HG03196 (cell line): Measurements from ENCODE around the gene DNAJC4.

Experiments used
- ATAC-seq: cut with Tn5 transposase; IDR thresholded peaks from one replicate; pipeline ENCODE4 v1.9.1; 2021; ENCODE audit not compliant: unreplicated experiment

DNAJC4 gene

DNA sequence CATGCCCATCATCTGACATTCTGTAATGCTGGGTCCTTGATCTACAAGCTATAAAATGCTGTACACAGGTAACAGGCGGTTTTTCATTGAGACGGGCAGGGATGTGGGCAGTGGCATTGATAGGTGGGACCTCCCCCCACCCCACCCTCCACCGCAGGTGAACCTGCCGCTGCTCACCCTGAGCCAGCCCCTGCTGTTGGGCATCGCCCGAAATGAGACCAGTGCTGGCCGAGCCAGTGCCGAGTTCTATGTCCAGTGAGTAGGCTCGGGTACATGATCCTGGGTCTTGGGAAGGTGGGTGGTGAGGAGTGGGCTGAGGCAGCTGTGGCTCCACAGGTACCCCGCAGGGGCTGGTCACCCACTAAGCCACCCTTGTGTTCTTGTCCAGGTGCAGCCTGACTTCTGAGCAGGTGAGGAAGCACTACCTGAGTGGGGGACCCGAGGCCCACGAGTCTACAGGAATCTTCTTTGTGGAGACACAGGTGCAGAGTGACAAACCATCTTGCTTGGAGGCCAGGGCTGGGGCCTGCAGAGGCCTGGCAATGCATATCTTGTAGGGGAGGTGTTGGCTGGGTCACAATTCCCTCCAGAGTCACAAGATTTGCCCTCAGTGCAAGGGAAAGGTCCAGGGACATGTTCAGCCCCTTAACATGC, 1.1 kb upstream of the DNAJC4 start:
- ATAC-seq = no peak

DNA sequence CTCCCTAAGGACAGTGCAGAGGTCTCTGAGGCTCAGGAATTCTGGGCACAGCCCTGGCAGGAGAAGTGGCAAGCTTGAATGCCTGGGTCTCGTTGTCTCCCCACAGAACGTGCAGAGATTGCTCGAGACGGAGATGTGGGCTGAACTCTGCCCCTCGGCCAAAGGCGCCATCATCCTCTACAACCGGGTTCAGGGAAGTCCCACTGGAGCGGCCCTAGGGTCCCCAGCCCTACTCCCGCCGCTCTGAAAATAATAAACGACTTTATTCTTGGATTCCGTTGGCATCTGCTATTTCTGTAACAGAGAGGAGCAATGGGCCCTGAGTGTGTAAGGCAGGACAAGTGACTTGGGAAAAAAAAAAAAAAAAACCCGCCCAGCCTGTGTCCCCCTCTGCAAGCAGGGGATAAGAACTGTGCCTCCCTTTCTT, 591 bp upstream of the DNAJC4 start:
- ATAC-seq = no peak

DNA sequence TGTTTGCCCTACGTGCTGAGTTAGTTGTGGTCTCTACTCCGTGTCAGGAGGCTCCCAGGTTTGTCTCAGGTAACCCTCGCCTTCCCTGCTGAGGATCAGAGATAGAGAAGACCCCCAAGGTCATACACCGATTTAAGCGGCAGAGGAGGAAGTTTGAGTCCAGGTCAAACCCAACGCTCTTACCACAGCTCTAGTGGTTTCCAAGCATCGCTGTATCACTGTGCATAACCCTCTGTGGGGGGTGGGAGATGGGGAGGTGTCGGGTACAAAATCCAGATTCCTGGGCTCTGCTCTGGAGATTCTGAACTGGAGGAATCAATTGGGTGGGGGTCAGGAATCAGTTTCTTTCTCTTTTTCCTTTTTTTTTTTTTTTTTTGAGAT, 627 bp downstream of the DNAJC4 start:
- no peak for ATAC-seq

DNA sequence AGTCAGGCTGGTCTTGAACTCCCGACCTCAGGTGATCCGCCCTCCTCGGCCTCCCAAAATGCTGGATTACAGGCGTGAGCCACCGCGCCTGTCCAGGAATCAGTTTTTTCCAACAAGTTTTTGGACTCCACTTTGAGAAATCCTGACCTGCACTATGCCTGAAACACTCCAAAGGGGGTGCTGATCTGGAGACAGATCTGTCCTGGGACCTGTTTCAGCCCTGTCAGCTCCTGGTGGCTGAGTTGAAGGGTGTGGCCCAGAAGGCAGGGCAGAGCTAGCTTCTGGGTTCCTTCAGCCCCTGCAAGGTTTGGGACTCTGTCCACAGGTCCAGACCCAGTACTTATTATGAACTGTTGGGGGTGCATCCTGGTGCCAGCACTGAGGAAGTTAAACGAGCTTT, 1.2 kb downstream of the DNAJC4 start:
- ATAC-seq = no peak

DNA sequence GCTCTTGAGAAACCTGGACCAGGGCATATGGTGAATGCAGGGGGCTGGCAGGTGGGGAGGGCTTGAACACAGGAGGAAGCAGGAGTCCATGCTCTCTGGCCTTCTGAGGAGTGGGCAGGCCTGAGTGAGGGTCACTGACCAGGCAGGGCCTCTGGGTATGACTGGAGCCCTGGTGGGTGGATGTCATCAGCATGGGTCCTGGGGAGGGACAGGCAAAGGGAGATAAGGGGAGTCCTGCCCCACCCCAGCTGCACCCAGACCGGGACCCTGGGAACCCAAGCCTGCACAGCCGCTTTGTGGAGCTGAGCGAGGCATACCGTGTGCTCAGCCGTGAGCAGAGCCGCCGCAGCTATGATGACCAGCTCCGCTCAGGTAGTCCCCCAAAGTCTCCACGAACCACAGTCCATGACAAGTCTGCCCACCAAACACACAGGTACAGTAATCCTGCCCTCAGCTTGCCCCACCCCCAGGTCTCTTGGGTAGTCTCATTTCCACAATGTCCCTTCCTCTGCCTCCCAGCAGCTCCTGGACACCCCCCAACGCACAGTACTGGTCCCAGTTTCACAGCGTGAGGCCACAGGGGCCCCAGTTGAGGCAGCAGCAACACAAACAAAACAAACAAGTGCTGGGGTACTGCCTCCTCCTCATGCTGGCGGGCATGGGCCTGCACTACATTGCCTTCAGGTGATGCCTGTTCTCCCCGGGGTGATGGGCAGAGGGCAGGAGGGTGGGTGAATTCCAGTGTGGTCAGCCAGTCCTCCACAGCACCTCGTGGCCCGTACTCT, 2.0 kb downstream of the DNAJC4 start:
- no peak for ATAC-seq

DNA sequence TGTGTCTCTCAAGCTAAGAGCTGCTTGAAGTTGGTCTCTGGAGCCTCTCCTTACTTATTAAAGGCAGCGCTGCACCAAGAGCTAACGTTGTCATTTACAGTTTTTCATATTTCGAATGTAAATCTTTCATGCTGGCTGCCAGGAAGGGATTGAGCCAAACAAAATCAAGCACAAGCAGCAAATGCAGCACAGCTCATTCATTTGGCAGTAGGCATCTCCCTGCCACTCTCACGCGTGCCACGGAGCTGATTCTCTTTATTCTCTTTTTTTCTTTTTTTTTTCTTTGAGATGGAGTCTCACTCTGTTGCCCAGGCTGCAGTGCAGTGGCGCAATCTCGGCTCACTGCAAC, 2.6 kb downstream of the DNAJC4 start:
- ATAC-seq = no peak

DNA sequence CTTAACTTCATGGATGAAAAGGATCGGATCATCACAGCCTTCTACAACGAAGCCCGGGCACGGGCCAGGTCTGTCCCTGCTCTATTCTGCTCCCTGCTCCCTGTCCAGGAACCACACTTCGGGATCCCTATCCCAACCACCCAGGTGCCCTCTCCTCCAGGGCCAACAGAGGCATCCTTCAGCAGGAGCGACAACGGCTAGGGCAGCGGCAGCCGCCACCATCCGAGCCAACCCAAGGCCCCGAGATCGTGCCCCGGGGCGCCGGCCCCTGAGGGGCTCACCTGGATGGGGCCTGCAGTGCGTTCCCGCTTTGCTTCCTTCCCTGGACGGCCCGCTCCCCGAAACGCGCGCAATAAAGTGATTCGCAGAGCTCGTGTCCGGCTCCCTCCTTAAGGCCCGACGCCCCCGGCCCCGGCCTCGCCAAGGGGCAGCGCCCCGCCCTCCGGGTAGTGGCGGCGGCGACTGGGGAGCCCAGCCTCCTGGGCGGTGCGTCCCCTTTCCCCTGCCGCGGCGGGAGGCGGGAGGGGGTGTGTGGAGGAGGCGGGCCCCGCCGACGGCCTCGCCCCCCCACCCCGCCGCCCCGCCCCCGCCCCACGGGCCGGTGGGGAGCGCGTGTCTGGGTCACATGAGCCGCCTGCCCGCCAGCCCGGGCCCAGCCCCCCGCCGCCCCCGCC, 3.7 kb downstream of the DNAJC4 start, which contains the start of gene VEGFB:
VEGFB (plus strand) TSS at position 672 of the 674 bp plus-strand sequence. CDS start 250 bp downstream, outside the sequence.
- no peak for ATAC-seq

DNA sequence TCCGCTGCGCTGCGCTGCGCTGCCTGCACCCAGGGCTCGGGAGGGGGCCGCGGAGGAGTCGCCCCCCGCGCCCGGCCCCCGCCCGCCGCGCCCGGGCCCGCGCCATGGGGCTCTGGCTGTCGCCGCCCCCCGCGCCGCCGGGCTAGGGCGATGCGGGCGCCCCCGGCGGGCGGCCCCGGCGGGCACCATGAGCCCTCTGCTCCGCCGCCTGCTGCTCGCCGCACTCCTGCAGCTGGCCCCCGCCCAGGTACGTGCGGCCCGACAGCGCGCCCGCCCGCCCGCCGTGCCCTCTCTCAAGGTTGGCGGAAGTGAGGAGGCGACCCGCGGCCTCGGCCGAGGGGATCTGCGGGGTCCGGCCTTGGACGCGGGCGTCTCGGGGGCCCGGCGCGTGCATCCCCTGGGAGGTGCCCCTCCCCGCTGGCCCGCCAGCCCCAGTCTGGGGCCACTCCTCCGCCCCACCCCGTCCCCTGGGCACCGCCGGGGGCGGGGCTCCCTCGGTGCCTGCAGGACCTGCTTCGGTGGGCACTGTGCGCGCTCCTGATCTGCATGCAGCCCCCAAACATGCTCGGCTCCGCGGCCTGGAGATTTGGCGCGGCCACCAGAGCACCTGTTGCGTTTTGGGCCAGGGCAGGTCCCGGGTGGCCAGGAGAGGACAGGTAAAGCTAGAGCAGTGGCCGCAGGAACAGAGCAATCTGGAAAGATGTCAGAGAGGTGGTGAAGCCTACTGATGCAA, 4.5 kb downstream of the DNAJC4 start:
- no peak for ATAC-seq

DNA sequence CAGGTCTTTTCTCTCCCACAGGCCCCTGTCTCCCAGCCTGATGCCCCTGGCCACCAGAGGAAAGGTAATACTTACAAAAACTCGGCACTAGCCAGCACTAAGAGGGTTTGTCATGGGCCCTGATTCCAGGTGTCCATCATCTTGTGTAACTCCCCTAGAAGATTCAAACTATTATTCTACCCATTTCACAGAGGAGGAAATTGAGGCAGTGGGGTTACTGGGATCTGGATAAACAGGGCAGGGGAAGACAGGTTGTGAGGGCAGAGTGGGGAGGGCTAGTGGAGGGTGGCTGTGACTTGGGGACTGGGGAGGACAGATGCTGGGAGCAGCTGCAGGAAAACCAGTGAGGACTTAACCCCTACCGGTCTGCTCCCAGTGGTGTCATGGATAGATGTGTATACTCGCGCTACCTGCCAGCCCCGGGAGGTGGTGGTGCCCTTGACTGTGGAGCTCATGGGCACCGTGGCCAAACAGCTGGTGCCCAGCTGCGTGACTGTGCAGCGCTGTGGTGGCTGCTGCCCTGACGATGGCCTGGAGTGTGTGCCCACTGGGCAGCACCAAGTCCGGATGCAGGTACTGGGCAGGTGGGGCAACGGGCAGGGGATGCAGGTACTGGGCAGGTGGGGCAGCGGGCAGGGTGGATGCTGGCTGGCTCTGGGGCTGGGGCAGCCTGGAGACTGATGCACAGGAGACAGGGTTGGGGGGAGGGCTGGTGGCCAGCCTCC, 5.3 kb downstream of the DNAJC4 start:
- no peak for ATAC-seq

DNA sequence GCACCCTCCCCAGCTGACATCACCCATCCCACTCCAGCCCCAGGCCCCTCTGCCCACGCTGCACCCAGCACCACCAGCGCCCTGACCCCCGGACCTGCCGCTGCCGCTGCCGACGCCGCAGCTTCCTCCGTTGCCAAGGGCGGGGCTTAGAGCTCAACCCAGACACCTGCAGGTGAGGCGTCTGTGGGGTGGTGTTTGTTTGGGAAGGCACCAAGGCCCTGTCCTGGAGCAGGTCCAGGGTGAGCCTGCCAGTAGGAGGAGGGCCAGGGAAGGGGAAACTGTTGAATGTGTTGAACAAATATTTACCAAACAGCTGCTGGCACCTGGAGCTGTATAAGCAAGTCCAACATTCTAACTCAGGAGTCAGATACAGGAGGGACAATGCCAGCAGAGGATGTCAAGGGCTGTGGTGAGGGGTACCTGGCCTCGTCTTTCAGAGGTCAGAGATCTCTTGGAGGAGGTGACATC, 7.2 kb downstream of the DNAJC4 start:
- no peak for ATAC-seq

DNA sequence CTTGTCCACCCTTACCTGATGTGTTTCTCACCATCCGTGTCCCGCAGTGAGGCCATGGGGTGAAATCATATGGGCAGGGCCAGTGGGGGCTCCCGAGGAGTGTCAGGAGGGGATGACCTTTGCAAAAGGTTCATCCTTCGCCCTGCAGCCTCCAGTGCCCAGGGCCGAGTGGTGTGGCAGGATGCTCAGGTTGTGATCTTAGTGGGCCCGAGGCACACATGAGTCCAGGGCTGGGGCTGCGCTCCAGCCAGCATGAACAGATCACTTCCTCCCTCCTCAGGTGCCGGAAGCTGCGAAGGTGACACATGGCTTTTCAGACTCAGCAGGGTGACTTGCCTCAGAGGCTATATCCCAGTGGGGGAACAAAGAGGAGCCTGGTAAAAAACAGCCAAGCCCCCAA, 7.7 kb downstream of the DNAJC4 start:
- no peak for ATAC-seq

DNA sequence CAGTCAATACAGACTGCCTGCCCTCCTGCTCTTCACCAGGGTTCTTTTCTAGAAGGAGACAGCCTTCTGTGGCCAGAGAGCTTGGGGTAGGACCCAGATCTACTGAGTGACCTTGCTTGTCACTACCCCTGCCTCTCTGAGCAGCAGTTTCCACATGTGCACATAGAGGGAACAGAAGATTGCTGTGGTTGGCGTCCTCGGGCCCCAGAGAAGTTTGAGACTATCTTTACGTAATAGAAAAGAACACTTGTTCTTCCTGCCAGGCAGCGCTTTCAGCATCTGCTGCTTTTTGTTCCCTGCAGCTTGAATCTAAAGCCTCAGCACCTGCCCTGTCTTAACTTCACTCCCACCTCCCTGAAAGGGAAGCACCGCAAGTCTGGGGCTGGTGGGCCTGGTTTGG, 8.7 kb downstream of the DNAJC4 start:
- no peak for ATAC-seq

DNA sequence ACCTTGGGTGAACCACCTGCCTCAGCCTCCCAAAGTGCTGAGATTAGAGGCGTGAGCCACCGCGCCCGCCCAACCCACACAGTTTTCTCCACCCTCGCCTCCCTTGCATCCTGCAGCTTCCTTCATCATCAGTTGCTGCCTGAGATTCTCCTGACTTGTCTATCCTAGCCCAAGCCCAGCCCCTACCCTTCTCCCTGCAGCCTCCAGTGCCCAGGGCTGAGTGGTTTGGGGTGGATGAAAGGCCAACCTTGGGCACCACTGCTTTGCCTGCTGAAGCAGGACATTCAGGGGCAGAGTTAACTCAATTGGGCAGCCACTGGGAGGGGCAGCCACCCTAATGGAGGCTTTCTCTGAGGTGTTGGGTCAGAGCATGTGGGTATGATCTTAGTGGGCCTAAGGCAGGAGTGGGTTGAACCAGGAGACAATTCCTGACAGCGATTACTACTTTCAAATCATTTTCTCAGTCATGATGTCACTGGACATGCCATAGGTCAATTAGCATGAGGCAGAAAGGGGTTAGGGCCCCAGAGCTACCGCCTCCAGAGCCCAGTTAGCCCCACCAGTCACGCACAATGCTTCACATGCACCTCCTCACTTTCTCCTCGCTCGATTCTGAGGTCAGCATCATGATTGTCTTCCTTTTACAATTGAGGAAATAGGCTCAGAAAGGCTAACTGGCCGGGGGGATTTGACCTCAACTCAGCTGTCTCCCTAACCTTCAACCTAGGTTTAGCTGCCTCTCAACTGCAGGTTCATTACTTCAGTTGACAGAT, 9.5 kb downstream of the DNAJC4 start:
- no peak for ATAC-seq

DNA sequence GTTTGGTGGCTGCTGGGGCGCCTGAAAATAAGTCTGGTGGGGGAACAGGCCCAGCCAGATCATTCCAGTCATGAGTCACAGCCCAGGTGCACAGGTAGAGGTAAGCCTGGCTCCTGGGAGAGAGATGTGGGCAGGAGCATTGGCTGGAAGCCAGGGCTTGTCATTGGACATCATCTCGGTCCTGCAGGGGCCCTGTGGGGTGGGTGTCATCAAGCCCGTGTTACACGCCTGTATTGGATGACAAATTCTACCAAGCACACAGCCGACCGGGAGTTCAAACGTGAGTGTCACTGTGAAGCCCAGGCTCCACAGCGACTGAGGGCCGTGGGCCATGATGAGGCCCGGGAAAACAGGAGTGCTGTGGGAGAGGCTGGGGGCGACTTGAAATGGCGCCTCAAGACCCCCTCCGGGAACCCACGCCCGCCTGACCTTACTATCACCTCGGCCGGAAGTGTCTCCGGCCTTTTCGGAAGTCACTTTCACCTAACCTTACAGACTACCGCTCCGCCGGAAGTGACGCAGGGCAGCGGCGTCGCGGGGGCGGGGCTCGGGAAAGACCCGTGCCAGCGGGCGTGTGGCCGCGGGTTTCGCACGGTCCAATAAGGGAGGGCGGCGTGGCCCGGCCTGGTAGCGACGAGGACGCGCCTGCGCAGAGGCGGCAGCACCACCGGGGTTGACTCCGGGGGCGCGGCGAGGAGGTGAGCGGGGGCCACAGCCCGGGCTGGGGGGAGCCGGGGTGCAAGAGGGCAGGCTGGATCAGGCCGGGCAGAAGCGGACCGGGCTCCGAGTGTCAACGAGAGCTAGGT, 10.3 kb downstream of the DNAJC4 start, which contains the start of gene FKBP2:
FKBP2 (plus strand) TSS at position 661 of the 806 bp plus-strand sequence. CDS start 1,293 bp downstream, outside the sequence.
- peak; percentile 40 for ATAC-seq

DNA sequence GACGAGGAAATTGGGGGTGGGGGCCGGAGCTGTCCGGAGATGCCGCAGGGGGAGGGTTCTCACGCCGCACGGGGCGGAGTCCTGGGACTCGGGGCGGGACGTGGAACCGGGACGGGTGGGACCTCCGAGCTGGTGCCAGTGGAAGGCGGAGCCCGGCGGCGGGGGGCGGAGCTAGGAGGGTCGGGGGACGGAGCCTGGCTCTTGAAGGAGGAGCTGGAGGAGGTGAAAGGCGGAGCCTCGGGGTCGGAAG, 10.8 kb downstream of the DNAJC4 start:
- ATAC-seq = peak; percentile 59

DNA sequence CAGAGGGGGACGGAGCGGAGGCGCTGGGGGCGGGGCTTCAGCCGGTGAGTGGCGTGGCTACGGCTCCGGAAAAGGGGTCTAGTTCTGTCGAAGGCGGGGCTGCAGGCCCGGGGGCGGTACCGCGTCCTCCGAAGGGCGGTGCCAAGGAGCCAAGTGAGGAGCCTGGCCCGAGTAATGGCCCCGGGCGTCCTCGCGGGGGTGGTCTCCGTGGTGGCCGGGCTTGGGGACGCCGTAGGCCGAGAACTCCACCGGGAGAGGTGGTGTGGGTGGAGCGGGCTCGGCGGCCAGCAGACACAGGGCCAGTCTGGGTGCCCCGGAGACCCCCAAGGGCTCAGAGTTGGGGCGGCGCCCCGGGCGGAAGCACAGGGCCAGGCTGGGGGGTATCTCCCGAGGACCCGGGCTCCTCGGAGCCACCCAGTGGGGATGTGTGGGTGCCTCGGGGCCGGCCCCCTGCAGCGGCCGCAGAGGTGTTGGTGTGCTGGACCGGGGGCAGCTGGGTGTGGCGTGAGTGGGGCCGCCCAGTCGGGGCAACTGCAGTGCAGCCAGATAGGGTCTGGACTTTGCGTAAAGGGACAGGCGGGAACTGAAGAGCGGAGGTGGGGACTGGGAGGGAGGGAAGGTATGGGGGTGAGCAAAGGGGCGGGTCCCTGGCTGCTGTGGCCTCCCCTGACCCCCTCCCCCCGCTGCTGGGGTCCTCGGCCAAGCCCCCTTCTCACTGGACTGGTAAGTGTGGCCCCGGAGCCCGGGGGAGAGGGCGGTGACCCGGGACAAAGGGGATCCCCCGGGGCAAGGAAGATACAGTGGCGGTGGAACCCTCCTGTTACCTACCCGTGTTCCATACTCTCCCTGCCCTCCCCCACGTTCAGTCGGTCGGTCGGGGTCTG, 11.4 kb downstream of the DNAJC4 start:
- ATAC-seq = peak; percentile 3

DNA sequence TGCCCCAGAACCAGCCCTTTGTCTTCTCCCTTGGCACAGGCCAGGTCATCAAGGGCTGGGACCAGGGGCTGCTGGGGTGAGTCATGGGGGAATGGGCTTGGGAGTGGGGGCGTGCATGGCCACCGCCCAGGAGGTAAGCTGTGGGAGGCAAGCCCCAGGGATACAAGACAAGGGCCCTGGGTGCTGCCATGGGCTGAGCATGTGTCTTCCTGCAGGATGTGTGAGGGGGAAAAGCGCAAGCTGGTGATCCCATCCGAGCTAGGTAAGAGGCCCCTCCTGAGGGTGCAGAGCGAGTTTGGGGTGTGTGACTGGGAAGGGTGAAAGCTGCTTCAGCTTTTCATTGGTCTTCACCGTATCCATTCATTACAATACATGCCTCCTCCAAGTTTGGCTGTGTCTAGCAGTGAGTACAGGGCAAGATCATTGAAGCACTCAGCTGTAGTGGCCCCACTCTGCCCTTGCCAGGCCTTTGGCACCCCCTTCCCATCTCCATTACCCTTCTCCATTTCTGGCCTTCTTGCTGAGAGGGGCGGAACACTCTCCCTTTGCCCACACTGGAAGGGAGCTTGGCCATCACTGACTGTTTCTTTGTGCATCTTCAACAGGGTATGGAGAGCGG, 13.0 kb downstream of the DNAJC4 start:
- ATAC-seq = no peak

DNA sequence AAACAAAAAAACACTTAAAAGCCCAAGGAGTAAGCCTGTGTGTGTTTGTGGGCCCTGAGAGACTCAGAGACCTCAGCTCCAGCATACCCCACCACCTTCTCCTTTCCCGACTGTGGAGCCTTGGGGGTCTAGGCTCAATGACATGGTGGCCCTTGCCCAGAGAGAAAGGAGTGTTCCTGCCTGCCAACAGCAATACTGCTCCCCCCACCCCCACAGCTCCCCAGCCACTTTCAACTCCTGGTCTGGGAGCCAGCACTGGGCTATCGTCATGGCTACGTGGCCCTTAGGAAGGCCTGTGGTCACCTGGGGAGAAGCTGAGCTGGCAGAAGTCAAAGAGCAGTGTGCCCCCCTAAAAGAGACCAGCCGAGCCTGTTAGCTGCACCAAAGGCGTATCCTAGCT, 13.8 kb downstream of the DNAJC4 start:
- no peak for ATAC-seq
